Aorta (tissue), 5 donors: ENCODE measurements around the gene GLDC. TPM values are rescaled to one million over a fixed set of nuclear protein-coding genes. Genes with fewer than 3 reads are reported as not detected.

ENCODE experiments used
- ATAC-seq: fragments of 200-7000 bp; cut with Tn5 transposase; one replicate; pipeline ENCODE4 v1.9.1; 2022; ENCODE audit warnings: moderate library complexity; ENCODE audit not compliant: low FRiP score
- DNase-seq, 2 donors: peaks; one replicate each; pipeline ENCODE4 v3.0.0-alpha.2; 2020
- H3K27ac ChIP-seq, 2 donors: one replicate each; pipeline ENCODE4 v1.5.1; 2013; ENCODE audit warnings: low read length in 2 of 2, mild to moderate bottlenecking in 2 of 2, moderate library complexity in 2 of 2, control low read depth in 1 of 2, inconsistent platforms in 1 of 2, low read depth in 1 of 2
- H3K27me3 ChIP-seq, 2 donors: one replicate each; pipeline ENCODE4 v1.6.1; 2013; ENCODE audit warnings: control low read depth in 1 of 2, low read length in 1 of 2, mild to moderate bottlenecking in 1 of 2, moderate library complexity in 1 of 2; ENCODE audit not compliant: insufficient read depth in 2 of 2, control insufficient read depth in 1 of 2
- H3K36me3 ChIP-seq, 2 donors: one replicate each; pipeline ENCODE4 v1.6.1; 2013; ENCODE audit warnings: control low read depth in 1 of 2, low read length in 1 of 2, mild to moderate bottlenecking in 1 of 2; ENCODE audit not compliant: insufficient read depth in 2 of 2, control insufficient read depth in 1 of 2
- H3K4me1 ChIP-seq, 2 donors: one replicate each; pipeline ENCODE4 v1.6.1; 2013; ENCODE audit warnings: low read length in 2 of 2, control low read depth in 1 of 2, mild to moderate bottlenecking in 1 of 2, moderate library complexity in 1 of 2; ENCODE audit not compliant: insufficient read depth in 2 of 2, control insufficient read depth in 1 of 2
- H3K4me3 ChIP-seq, 2 donors: one replicate each; pipeline ENCODE4 v1.5.1; 2013; ENCODE audit warnings: low read length in 2 of 2, control low read depth in 1 of 2, mild to moderate bottlenecking in 1 of 2
- H3K9me3 ChIP-seq: one replicate; pipeline ENCODE4 v1.6.1; 2013; ENCODE audit warnings: mild to moderate bottlenecking, low read length; ENCODE audit not compliant: control insufficient read depth
- WGBS, 2 donors: extraction: QIAGEN DNeasy Blood & Tissue Kit; methylation state at CpG; one replicate each; pipeline ENCODE4 v1.1.7; 2013; 5-methylcytosine and 5-hydroxymethylcytosine counted together
- intact Hi-C, 2 donors: fragments of 100-400 bp; cut with DNase I; formaldehyde crosslinking; loops; one replicate each; pipeline versions ENCODE4 v1.14.2 to v1.15.0; 2022
- polyA plus RNA-seq, 2 donors: library from polyadenylated mRNA; stranded (reverse); fragments of 200-250 nt; gene quantifications; one replicate each; pipeline ENCODE4 v1.2.3, GENCODE V29; 2013
- total RNA-seq, 2 donors: library from RNA; stranded (reverse); fragmentation: NEBNext Ultra II Directional; extraction: Animal tissue kit (Norgen Biotek cat#: 25700); gene quantifications; one replicate each; pipeline ENCODE4 v1.2.1, GENCODE V29; 2021
- donor health status: healthy with polysubstance abuse.
- donor health status: Bipolar disorder and iron deficiency.
- donor health status: DM: no; HTN: no; CAD: no.
- donor health status: DM: no; HTN: no; CAD: no.
- donor health status: DM: yes; HTN: yes; CAD: no.

The GLDC gene
- total and polyA plus RNA-seq, 4 donors, result 0.26 to 1.4 (median 0.56) TPM

DNA sequence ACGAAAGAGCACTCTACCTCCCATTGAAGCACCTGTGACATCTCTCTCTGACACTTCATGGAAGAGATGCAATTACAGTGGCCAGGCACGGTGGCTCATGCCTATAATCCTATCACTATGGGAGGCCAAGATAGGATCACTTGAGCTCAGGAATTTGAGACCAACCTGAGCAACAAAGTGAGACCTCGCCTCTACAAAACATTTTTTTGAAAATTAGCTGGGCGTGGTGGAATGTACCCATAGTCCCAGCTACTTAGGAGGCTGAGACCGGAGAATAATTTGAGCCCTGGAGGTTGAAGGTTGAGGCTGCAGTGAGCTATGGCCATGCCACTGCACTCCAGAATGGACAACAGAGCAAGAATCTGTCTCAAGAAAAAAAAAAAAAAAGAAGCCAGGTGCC is 45.5 kb downstream of the GLDC start:
- no peak for ATAC-seq

DNA sequence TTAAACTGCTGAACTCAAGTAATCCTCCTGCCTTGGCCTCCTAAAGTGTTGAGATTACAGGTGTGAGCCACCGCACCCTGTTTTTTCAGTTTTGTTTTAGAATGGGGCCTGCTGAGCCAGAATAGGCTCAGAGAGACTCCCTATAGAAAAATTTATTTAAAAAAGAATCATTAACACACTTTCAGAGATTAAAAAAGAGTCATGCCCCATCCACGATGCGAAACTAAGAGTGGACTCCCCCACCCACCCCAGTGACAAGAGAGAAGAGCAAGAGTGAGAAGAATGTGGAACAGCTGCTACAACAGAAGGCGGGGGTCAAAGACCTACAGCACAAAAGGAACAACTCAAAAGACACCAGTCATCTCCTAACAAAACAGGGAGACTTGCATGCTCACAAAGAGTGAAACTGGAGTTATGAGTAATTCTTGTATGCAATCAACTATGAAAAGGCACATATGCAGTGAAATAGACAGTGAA is 47.2 kb downstream of the GLDC start:
- Histone ChIP-seq H3K27me3 (no peaks in the 10 kb centered on the region), H3K9me3 (no peaks in the 10 kb centered on the region), H3K36me3 (no peaks in the 10 kb centered on the region), H3K4me3 (no peak overlapping the region), H3K27ac (no peak overlapping the region), H3K4me1 (no peaks in the 10 kb centered on the region)
- ATAC-seq (no peak), DNase-seq (no peak)
- WGBS, 2 donors, result 87 to 92% methylated on average over 4 of the region's 4 CpGs
- intact Hi-C loops, result no loop called here

More for the DNA sequence above, 45.5 kb downstream of the GLDC start:
- no peaks in the 10 kb centered on the region for H3K27me3 ChIP-seq
- no peak overlapping the region for H3K4me3 ChIP-seq
- 92 to 93% methylated on average over 5 of the region's 5 CpGs for WGBS, 2 donors
- no peaks in the 10 kb centered on the region for H3K36me3 ChIP-seq
- H3K9me3 ChIP-seq, result no peaks in the 10 kb centered on the region
- no peak overlapping the region for H3K27ac ChIP-seq
- DNase-seq, result no peak
- intact Hi-C loops, result no loop called here
- no peaks in the 10 kb centered on the region for H3K4me1 ChIP-seq

DNA sequence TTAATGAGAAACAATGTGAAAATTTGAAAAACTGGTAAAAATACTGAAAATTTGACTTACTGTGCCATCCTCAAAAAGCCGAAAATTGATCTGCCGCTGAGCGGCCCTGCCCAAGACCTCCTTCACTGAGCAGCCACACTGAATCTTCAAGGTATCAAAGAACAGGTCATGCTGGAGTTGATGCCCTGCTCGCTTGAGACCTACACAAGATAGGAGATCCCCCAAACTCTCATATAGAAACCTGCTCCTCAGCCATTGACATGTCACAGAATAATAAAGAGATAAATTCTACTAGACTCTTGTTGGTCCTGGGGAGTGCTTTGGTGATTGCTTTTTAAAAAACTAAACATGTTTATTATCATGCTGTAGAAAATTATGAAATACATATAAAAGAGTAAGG is 52.7 kb downstream of the GLDC start:
- intact Hi-C loops, result no loop called here
- 88 to 94% methylated on average over 4 of the region's 4 CpGs for WGBS, 2 donors
- H3K36me3 ChIP-seq, result no peaks in the 10 kb centered on the region
- no peaks in the 10 kb centered on the region for H3K9me3 ChIP-seq
- ATAC-seq (no peak), DNase-seq (no peak)
- no peak overlapping the region for H3K27ac ChIP-seq
- H3K4me3 ChIP-seq, result no peak overlapping the region
- no peaks in the 10 kb centered on the region for H3K4me1 ChIP-seq
- H3K27me3 ChIP-seq, result no peaks in the 10 kb centered on the region

DNA sequence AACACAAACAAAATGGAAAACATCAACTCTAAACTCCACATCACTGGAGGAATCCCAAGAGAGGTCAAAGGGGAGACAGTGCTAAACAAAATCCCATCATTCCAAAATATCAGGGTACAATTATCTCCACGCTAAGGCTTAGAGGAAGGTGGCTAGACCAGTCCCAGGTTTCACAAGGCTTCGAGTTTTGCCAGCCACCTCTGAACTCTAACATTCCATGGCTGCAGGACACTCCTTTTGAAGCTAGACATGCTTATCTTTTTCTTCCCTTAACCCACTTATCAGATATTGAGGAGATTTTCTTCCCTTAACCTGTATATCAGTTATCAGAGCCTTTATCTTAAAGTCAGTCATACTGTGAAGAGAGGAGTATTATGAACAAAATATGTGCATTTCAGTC is 53.3 kb downstream of the GLDC start:
- intact Hi-C loops, result no loop called here
- Histone ChIP-seq H3K4me3 (no peak overlapping the region), H3K36me3 (no peaks in the 10 kb centered on the region), H3K9me3 (no peaks in the 10 kb centered on the region), H3K27ac (no peak overlapping the region), H3K27me3 (no peaks in the 10 kb centered on the region), H3K4me1 (no peaks in the 10 kb centered on the region)
- ATAC-seq (no peak), DNase-seq (no peak)
- WGBS, 2 donors, result 63 to 77% methylated on average over 2 of the region's 2 CpGs

DNA sequence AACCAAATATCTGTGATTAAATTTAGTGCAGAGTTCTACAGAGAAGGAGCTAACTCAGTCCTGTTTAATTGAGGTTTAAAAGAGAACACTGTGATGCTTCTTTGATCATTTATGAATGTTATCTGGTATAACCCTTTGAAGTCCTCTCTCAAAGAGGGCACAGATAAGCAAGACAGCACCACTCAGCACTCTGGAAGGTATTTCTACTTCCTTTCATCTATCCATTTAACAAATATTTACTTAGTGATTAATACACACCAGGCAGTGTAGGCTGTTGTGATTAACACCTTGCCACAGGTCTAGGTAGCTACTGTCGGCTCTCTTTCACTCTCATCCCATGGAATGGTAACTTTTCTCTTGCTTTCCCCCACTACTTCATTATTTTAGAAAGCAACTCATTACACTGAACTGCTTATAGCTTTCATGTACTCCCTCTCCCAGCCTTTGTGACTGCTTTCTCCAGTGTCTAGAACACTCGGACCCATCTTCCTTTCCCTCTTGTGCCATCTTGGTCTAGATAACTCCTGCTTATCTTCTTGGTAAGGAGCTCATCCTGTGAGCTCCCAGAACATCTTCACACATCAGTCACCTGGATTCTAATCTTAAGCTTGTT is 54.7 kb downstream of the GLDC start:
- H3K4me3 ChIP-seq, result no peak overlapping the region
- H3K27me3 ChIP-seq, result no peaks in the 10 kb centered on the region
- DNase-seq (no peak), ATAC-seq (no peak)
- intact Hi-C loops, result no loop called here
- H3K9me3 ChIP-seq, result no peaks in the 10 kb centered on the region
- no peak overlapping the region for H3K27ac ChIP-seq
- no peaks in the 10 kb centered on the region for H3K4me1 ChIP-seq
- no peaks in the 10 kb centered on the region for H3K36me3 ChIP-seq
- 76% methylated on average over 2 of the region's 2 CpGs for WGBS, 2 donors

DNA sequence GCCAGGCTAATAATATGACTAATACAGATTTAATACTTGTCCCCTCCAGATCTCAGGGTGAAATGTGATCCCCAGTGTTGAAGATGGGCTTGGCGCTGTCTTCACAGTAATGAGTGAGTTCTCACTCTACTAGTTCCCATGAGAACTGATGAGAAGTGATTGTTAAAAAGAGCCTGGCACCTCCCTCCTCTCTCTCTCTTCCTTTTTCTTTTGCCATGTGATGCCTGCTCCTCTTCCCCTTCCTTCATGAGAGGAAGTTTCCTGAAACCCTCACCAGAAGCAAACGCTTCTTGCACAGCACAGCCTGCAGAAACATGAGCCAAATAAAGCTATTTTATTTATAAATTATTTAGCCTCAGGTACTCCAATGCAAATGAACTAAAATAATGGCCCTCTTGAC is 55.2 kb downstream of the GLDC start:
- WGBS, 2 donors, result 70 to 77% methylated on average over 2 of the region's 2 CpGs
- intact Hi-C loops, result no loop called here
- Histone ChIP-seq H3K27me3 (no peaks in the 10 kb centered on the region), H3K4me1 (no peaks in the 10 kb centered on the region), H3K9me3 (no peaks in the 10 kb centered on the region), H3K27ac (no peak overlapping the region), H3K36me3 (no peaks in the 10 kb centered on the region), H3K4me3 (no peak overlapping the region)
- DNase-seq (no peak), ATAC-seq (no peak)

DNA sequence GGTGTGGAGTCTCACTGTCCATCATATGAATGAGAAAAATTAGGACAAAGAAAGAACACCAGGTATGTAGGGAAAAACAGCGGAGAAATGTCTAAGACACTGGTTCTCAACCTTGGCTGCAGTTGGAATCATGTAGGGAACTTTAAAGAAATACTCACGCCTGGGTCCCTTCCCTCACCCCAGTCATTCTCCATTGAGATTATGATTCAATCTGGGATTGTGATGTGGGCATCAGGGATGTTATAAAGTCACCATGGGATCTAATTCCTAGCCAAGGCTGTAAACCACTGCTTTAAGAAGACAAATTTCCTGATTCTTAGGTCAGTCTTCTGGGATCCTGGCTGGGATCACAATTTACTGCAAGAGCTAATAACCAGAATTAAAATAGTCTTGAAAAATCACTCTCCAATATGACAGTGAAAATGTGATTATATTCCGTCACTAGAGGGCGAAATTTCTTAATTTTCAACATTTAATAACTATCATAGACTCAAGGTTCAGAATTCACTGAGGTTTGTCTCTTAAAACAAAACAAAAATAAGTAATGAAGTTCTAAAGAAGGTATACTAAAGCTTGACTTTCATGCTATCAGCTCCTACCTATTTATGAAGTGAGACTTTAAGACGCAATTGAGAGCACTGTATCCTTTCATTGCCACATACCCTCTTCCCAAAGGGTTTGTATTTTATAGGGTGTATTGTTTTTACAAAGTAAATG is 60.5 kb downstream of the GLDC start:
- H3K9me3 ChIP-seq, result no peaks in the 10 kb centered on the region
- intact Hi-C loops, result loop anchor here (5.0 to 10.0 kb wide), 3 partner anchors 77 to 102 kb away; no protein-coding TSS in a partner anchor
- ATAC-seq (no peak), DNase-seq (no peak)
- H3K36me3 ChIP-seq, result no peaks in the 10 kb centered on the region
- no peak overlapping the region for H3K27ac ChIP-seq
- WGBS, 2 donors, result 47 to 48% methylated on average over 5 of the region's 5 CpGs
- H3K4me3 ChIP-seq, result no peak overlapping the region
- H3K27me3 ChIP-seq, result no peaks in the 10 kb centered on the region
- no peaks in the 10 kb centered on the region for H3K4me1 ChIP-seq

DNA sequence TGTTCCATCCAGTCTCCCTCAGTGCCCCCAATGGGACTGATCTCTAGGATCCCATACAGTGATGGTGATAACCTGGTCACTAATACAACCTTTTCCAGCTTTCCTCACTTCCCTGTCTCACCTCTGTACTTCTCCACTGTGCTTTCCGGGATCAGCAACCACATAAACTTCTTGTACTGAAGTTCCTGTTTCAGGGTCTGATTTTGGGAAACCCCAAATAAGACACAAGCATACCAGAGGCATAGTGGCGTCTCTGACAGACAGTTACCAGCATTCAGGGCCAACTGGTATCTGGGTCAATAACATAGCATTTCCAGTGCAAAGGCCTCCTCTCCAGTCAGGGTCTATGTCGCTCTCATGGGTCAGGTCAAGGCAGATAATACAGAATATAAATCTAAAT is 64.3 kb downstream of the GLDC start:
- Histone ChIP-seq H3K9me3 (no peaks in the 10 kb centered on the region), H3K4me1 (no peaks in the 10 kb centered on the region), H3K36me3 (no peaks in the 10 kb centered on the region), H3K4me3 (no peak overlapping the region), H3K27me3 (peaks cover 0 to 1% of the 10 kb centered on the region in 2 donors), H3K27ac (no peak overlapping the region)
- intact Hi-C loops, result loop anchor here (5.0 to 10.0 kb wide), 2 partner anchors 84 to 106 kb away; no protein-coding TSS in a partner anchor
- no peak for ATAC-seq
- DNase-seq, result no peak
- WGBS, 2 donors, result 85 to 86% methylated on average over 3 of the region's 3 CpGs

DNA sequence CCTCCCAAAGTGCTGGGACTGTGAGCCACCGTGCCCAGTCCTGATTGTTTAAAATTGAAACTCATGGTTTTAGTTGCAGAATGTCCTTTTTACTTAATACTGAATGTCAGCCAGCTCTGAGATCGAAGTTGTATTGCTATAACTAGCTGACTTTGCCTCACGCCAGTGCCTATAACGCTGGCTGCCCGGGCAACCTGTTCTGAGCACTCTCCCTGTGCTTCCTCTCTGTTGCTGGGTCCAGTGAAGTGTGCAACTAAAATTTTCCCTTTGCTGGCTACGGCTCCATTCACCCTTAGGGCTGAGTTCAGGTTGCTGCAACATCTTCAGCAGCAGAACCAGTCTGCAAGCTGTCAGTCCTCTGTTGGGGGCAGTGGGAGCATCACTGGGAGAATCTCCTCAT is 65.9 kb downstream of the GLDC start:
- no peak for ATAC-seq
- no peak for DNase-seq
- 80 to 86% methylated on average over 6 of the region's 6 CpGs for WGBS, 2 donors
- no peaks in the 10 kb centered on the region for H3K9me3 ChIP-seq
- no peaks in the 10 kb centered on the region for H3K4me1 ChIP-seq
- no peak overlapping the region for H3K27ac ChIP-seq
- no peak overlapping the region for H3K4me3 ChIP-seq
- H3K36me3 ChIP-seq, result no peaks in the 10 kb centered on the region
- H3K27me3 ChIP-seq, result peaks cover 0 to 1% of the 10 kb centered on the region in 2 donors
- intact Hi-C loops, result loop anchor here (5.0 to 10.0 kb wide), 2 partner anchors 85 to 108 kb away; no protein-coding TSS in a partner anchor
